Neural cell (in vitro differentiated cells): ENCODE data around the gene LRRN3. TPM values are rescaled to one million over a fixed set of nuclear protein-coding genes. Genes with fewer than 3 reads are reported as not detected.
A peak's percentile ranks its signal among the peaks of the same experiment; 100 is the strongest.

ENCODE experiments used
- H2AFZ ChIP-seq: fragments of 200-600, 300-800 bp; sonication (generic), shearing (Covaris generic); 2 replicates; pipeline ENCODE4 v1.6.0; 2014; ENCODE audit warnings: low read depth, mild to moderate bottlenecking, antibody characterized with exemption, low read length, moderate library complexity
- H3F3A ChIP-seq: fragments of 200-600 bp; shearing (Covaris generic); 2 replicates; pipeline ENCODE4 v1.6.1; 2016; ENCODE audit warnings: mild to moderate bottlenecking, moderate library complexity, mixed read lengths, antibody characterized with exemption, low read length; ENCODE audit not compliant: insufficient read depth, poor library complexity, severe bottlenecking
- H3K27ac ChIP-seq: fragments of 200-600, 300-800 bp; sonication (generic), shearing (Covaris generic); 2 replicates; pipeline ENCODE4 v1.5.1; 2014; ENCODE audit warnings: mild to moderate bottlenecking, low read length, moderate library complexity
- H3K27me3 ChIP-seq: fragments of 300-800, 200-600 bp; sonication (generic), shearing (Covaris generic); 2 replicates; pipeline ENCODE4 v1.6.0; 2014; ENCODE audit warnings: mild to moderate bottlenecking, low read depth, low read length, moderate library complexity; ENCODE audit not compliant: insufficient read depth
- H3K36me3 ChIP-seq: fragments of 300-800, 200-600 bp; sonication (generic), shearing (Covaris generic); 2 replicates; pipeline ENCODE4 v1.5.1; 2014; ENCODE audit warnings: mild to moderate bottlenecking, antibody characterized with exemption, low read length, moderate library complexity; ENCODE audit not compliant: insufficient read depth
- H3K4me2 ChIP-seq: fragments of 300-800, 200-600 bp; sonication (generic), shearing (Covaris generic); 2 replicates; pipeline ENCODE4 v1.6.0; 2014; ENCODE audit warnings: mild to moderate bottlenecking, low read length
- H3K4me3 ChIP-seq: fragments of 300-800, 200-600 bp; sonication (generic), shearing (Covaris generic); 2 replicates; pipeline ENCODE4 v1.5.1; 2014; ENCODE audit warnings: mild to moderate bottlenecking, low read length, moderate library complexity
- H3K79me2 ChIP-seq: fragments of 200-600 bp; shearing (Covaris generic); replicated peaks from 2 replicates; pipeline ENCODE4 v1.6.0; 2014; ENCODE audit warnings: mild to moderate bottlenecking, low read length, moderate library complexity; ENCODE audit not compliant: insufficient read depth
- H3K9ac ChIP-seq: fragments of 300-800, 200-600 bp; sonication (generic), shearing (Covaris generic); 2 replicates; pipeline ENCODE4 v1.6.1; 2016; ENCODE audit warnings: mild to moderate bottlenecking, low read length, mixed read lengths
- H3K9me2 ChIP-seq: fragments of 200-600 bp; shearing (Covaris generic); 2 replicates; pipeline ENCODE4 v1.6.1; 2016; ENCODE audit warnings: mild to moderate bottlenecking, low read length, mixed read lengths; ENCODE audit not compliant: insufficient read depth
- H3K9me3 ChIP-seq: fragments of 200-600, 300-800 bp; sonication (generic), shearing (Covaris generic); 2 replicates; pipeline ENCODE4 v1.6.1; 2016; ENCODE audit warnings: mild to moderate bottlenecking, mixed run types, low read length, moderate library complexity, mixed read lengths
- H4K20me1 ChIP-seq: fragments of 200-600 bp; shearing (Covaris generic); 2 replicates; pipeline ENCODE4 v1.6.1; 2016; ENCODE audit warnings: mild to moderate bottlenecking, mixed run types; ENCODE audit not compliant: insufficient read depth
- CTCF ChIP-seq: fragments of 450-650 bp; IDR thresholded peaks from 2 replicates; pipeline ENCODE4 v1.5.1; 2014; ENCODE audit warnings: antibody characterized with exemption, mild to moderate bottlenecking, moderate library complexity; ENCODE audit not compliant: poor library complexity, severe bottlenecking
- EP300 ChIP-seq: fragments of 450-650 bp; conservative IDR thresholded peaks from 2 replicates; pipeline ENCODE4 v1.6.1; 2014; ENCODE audit warnings: antibody characterized with exemption, mild to moderate bottlenecking, moderate library complexity; ENCODE audit not compliant: poor library complexity, severe bottlenecking
- EZH2 ChIP-seq: fragments of 200-600, 300-800 bp; shearing (Covaris generic), sonication (generic); IDR thresholded peaks from 2 replicates; pipeline ENCODE4 v1.6.1; 2014; ENCODE audit warnings: antibody characterized with exemption, low read length, borderline replicate concordance, mild to moderate bottlenecking; ENCODE audit not compliant: insufficient read depth, poor library complexity, severe bottlenecking
- MXI1 ChIP-seq: fragments of 450-650 bp; conservative IDR thresholded peaks from 2 replicates; pipeline ENCODE4 v1.6.1; 2014; ENCODE audit warnings: antibody characterized with exemption, mild to moderate bottlenecking; ENCODE audit not compliant: poor library complexity, severe bottlenecking
- POLR2AphosphoS5 ChIP-seq: IDR thresholded peaks from 2 replicates; pipeline ENCODE4 v1.6.1; 2012
- RAD21 ChIP-seq: fragments of 450-650 bp; conservative IDR thresholded peaks from 2 replicates; pipeline ENCODE4 v1.6.1; 2014; ENCODE audit warnings: antibody characterized with exemption, mild to moderate bottlenecking, moderate library complexity
- REST ChIP-seq: IDR thresholded peaks from 2 replicates; pipeline ENCODE4 v1.6.1; 2012; ENCODE audit warnings: borderline replicate concordance
- SMC3 ChIP-seq: fragments of 450-650 bp; conservative IDR thresholded peaks from 2 replicates; pipeline ENCODE4 v1.6.1; 2014; ENCODE audit warnings: antibody characterized with exemption, mild to moderate bottlenecking, moderate library complexity; ENCODE audit not compliant: poor library complexity
- TAF1 ChIP-seq: IDR thresholded peaks from 2 replicates; pipeline ENCODE4 v1.6.1; 2012; ENCODE audit warnings: low read depth
- polyA plus RNA-seq: library from polyadenylated mRNA; depleted of rRNA; stranded (reverse); fragments of >200 nt; gene quantifications from 2 replicates; pipeline ENCODE4 v1.2.3, GENCODE V29; 2014

The LRRN3 gene
- polyA plus RNA-seq, 1 donor from 2014 or later, result 138 TPM

- Histone ChIP-seq H3K27me3 (no peaks in the 10 kb centered on the region), H3K4me2 (no peak overlapping the region), H3K36me3 (peaks cover 5% of the 10 kb centered on the region), H3K4me3 (no peak overlapping the region), H3K9me2 (no peaks in the 10 kb centered on the region), H4K20me1 (no peaks in the 10 kb centered on the region), H3K79me2 (peaks cover 4% of the 10 kb centered on the region), H3F3A (peaks cover 4% of the 10 kb centered on the region), H2AFZ (no peak overlapping the region), H3K9me3 (no peaks in the 10 kb centered on the region), H3K27ac (no peak overlapping the region), H3K9ac (no peak overlapping the region)
- no peak for TF ChIP-seq SMC3
- no peak for TF ChIP-seq POLR2AphosphoS5
- no peak for TF ChIP-seq CTCF
- no peak for TF ChIP-seq EZH2
- TF ChIP-seq RAD21, result no peak
- TF ChIP-seq TAF1, result no peak
- no peak for TF ChIP-seq EP300
- TF ChIP-seq MXI1, result no peak
- TF ChIP-seq REST, result no peak
Measured at GRCh38 chr7:111108496-111108895, 17.6 kb downstream of the LRRN3 start.

- H3K36me3 ChIP-seq, result peaks cover 3% of the 10 kb centered on the region
- H3K79me2 ChIP-seq, result no peaks in the 10 kb centered on the region
- H3K9ac ChIP-seq, result no peak overlapping the region
- no peaks in the 10 kb centered on the region for H3K9me2 ChIP-seq
- no peak overlapping the region for H2AFZ ChIP-seq
- peak overlapping the region; percentile 88 for H3K27ac ChIP-seq
- H3F3A ChIP-seq, result peaks cover 4% of the 10 kb centered on the region
- no peaks in the 10 kb centered on the region for H3K27me3 ChIP-seq
- H3K4me2 ChIP-seq, result no peak overlapping the region
- H3K4me3 ChIP-seq, result no peak overlapping the region
- H3K9me3 ChIP-seq, result no peaks in the 10 kb centered on the region
- no peak for TF ChIP-seq RAD21
- TF ChIP-seq EP300, result no peak
- TF ChIP-seq EZH2, result no peak
- no peak for TF ChIP-seq MXI1
- TF ChIP-seq POLR2AphosphoS5, result no peak
- no peak for TF ChIP-seq SMC3
- no peak for TF ChIP-seq TAF1
- TF ChIP-seq REST, result no peak
- no peak for TF ChIP-seq CTCF
- no peaks in the 10 kb centered on the region for H4K20me1 ChIP-seq
Measured at GRCh38 chr7:111112439-111112838, 21.5 kb downstream of the LRRN3 start.
